Fibroblast of lung (primary cell): ENCODE measurements around the gene ITLN1. TPM values are rescaled to one million over a fixed set of nuclear protein-coding genes. Genes with fewer than 3 reads are reported as not detected.

Experiments used
- DNase-seq, 2 donors: peaks; one replicate each; pipeline versions ENCODE4 v3.0.0 to v3.0.0-alpha.2; 2010; ENCODE audit warnings: low read depth in 2 of 2
- H2AFZ ChIP-seq: 2 replicates; pipeline ENCODE4 v1.5.1; 2012; ENCODE audit warnings: low read length, control low read depth, inconsistent platforms
- H3K27ac ChIP-seq: 2 replicates; pipeline ENCODE4 v1.5.1; 2011; ENCODE audit warnings: low read length, control low read depth; ENCODE audit not compliant: insufficient read depth
- H3K27me3 ChIP-seq: 2 replicates; pipeline ENCODE4 v1.5.1; 2011; ENCODE audit warnings: mild to moderate bottlenecking, low read length; ENCODE audit not compliant: control insufficient read depth, insufficient read depth
- H3K36me3 ChIP-seq: 2 replicates; pipeline ENCODE4 v1.5.1; 2011; ENCODE audit warnings: low read length; ENCODE audit not compliant: control insufficient read depth, insufficient read depth
- H3K4me1 ChIP-seq: 2 replicates; pipeline ENCODE4 v1.5.1; 2011; ENCODE audit warnings: low read length; ENCODE audit not compliant: control insufficient read depth, insufficient read depth; ENCODE audit errors: extremely low read depth
- H3K4me2 ChIP-seq: 2 replicates; pipeline ENCODE4 v1.5.1; 2011; ENCODE audit warnings: low read length, control low read depth; ENCODE audit not compliant: insufficient read depth; ENCODE audit errors: extremely low read depth
- H3K4me3 ChIP-seq, 4 experiments: fragments of 200-600 bp in 1 of 4; sonication (generic) in 1 of 4; replicated peaks in 1 of 4; 2 replicates each; pipeline ENCODE4 v1.5.1; 2011 to 2016; ENCODE audit warnings: low read length in 4 of 4, low read depth in 3 of 4, mild to moderate bottlenecking in 3 of 4, control low read depth in 2 of 4, inconsistent platforms in 1 of 4, mixed read lengths in 1 of 4; ENCODE audit not compliant: insufficient read depth in 1 of 4; ENCODE audit errors: control extremely low read depth in 1 of 4
- H3K79me2 ChIP-seq: 2 replicates; pipeline ENCODE4 v1.5.1; 2012; ENCODE audit warnings: mild to moderate bottlenecking, low read length, inconsistent platforms; ENCODE audit not compliant: control insufficient read depth, insufficient read depth
- H3K9ac ChIP-seq: 2 replicates; pipeline ENCODE4 v1.5.1; 2011; ENCODE audit warnings: mild to moderate bottlenecking, low read length, control low read depth; ENCODE audit not compliant: insufficient read depth
- H3K9me3 ChIP-seq: 2 replicates; pipeline ENCODE4 v1.5.1; 2012; ENCODE audit warnings: low read depth, low read length; ENCODE audit not compliant: control insufficient read depth, insufficient read depth
- H4K20me1 ChIP-seq: 2 replicates; pipeline ENCODE4 v1.5.1; 2011; ENCODE audit warnings: low read length; ENCODE audit not compliant: control insufficient read depth, insufficient read depth; ENCODE audit errors: extremely low read depth
- CTCF ChIP-seq, 2 donors: IDR thresholded peaks in 1 of 2; conservative IDR thresholded peaks in 1 of 2; 1 replicate in 1 of 2; 2 replicates in 1 of 2; pipeline ENCODE4 v1.5.1; 2011 to 2012; ENCODE audit warnings: low read length in 2 of 2, control low read depth in 1 of 2, inconsistent platforms in 1 of 2, low read depth in 1 of 2, mild to moderate bottlenecking in 1 of 2
- EZH2 ChIP-seq: IDR thresholded peaks from 2 replicates; pipeline ENCODE4 v1.5.1; 2012; ENCODE audit warnings: low read length, control low read depth, mild to moderate bottlenecking; ENCODE audit errors: missing control alignments
- polyA plus RNA-seq, 2 donors: library from polyadenylated mRNA; depleted of rRNA in 1 of 2; stranded (reverse) in 1 of 2; unstranded in 1 of 2; fragments of >200 nt; gene quantifications; 2 replicates each; pipeline ENCODE4 v1.2.1, GENCODE V29; 2011 to 2012; ENCODE audit warnings: missing spikeins in 1 of 2
- total RNA-seq: library from RNA; depleted of rRNA; stranded (reverse); fragments of >200 nt; gene quantifications from 2 replicates; pipeline ENCODE4 v1.2.1, GENCODE V29; 2014

Gene ITLN1
- total and polyA plus RNA-seq, 2 donors (not counting 1 experiment from before 2014, with no cell fraction given): not detected

GRCh38 chr1:160853014-160853413 is 32.0 kb downstream of the ITLN1 start:
- Histone ChIP-seq H3K4me3 (no peak overlapping the region), H3K4me2 (no peak overlapping the region), H3K9ac (no peak overlapping the region), H3K79me2 (no peaks in the 10 kb centered on the region), H3K27me3 (no peaks in the 10 kb centered on the region), H3K36me3 (no peaks in the 10 kb centered on the region), H3K4me1 (no peaks in the 10 kb centered on the region), H4K20me1 (no peaks in the 10 kb centered on the region), H3K9me3 (no peaks in the 10 kb centered on the region), H3K27ac (no peak overlapping the region), H2AFZ (no peak overlapping the region)
- no peak for TF ChIP-seq CTCF (conservative IDR thresholded peaks at IDR 0.05 in 1 of 2, IDR thresholded peaks at IDR 0.05 in 1 of 2; ENCODE audit: low read depth in 1 of 2, low read length in 2 of 2)
- DNase-seq: no peak

GRCh38 chr1:160850993-160851392 is 34.0 kb downstream of the ITLN1 start:
- Histone ChIP-seq H2AFZ (no peak overlapping the region), H3K27ac (no peak overlapping the region), H3K79me2 (no peaks in the 10 kb centered on the region), H3K4me3 (no peak overlapping the region), H4K20me1 (no peaks in the 10 kb centered on the region), H3K9ac (no peak overlapping the region), H3K9me3 (no peaks in the 10 kb centered on the region), H3K4me2 (no peak overlapping the region), H3K27me3 (no peaks in the 10 kb centered on the region), H3K4me1 (no peaks in the 10 kb centered on the region), H3K36me3 (no peaks in the 10 kb centered on the region)
- DNase-seq: no peak
- no peak for TF ChIP-seq EZH2
- no peak for TF ChIP-seq CTCF (conservative IDR thresholded peaks at IDR 0.05 in 1 of 2, IDR thresholded peaks at IDR 0.05 in 1 of 2; ENCODE audit: low read depth in 1 of 2, low read length in 2 of 2)

- Histone ChIP-seq H3K36me3 (no peaks in the 10 kb centered on the region), H4K20me1 (no peaks in the 10 kb centered on the region), H3K4me1 (no peaks in the 10 kb centered on the region), H3K27me3 (no peaks in the 10 kb centered on the region), H3K4me3 (no peak overlapping the region), H3K9me3 (no peaks in the 10 kb centered on the region), H3K9ac (no peak overlapping the region), H3K79me2 (no peaks in the 10 kb centered on the region), H2AFZ (no peak overlapping the region), H3K4me2 (no peak overlapping the region), H3K27ac (no peak overlapping the region)
- no peak for DNase-seq
- TF ChIP-seq CTCF (conservative IDR thresholded peaks at IDR 0.05 in 1 of 2, IDR thresholded peaks at IDR 0.05 in 1 of 2; ENCODE audit: low read depth in 1 of 2, low read length in 2 of 2) (no peak), EZH2 (no peak)
Observed at GRCh38 chr1:160850541-160850940, 34.4 kb downstream of the ITLN1 start.
